ENCODE measurements around the gene PREB.
"Not testable (repeated sequence)": the region's sequence is repeated elsewhere in the genome, so short reads cannot be mapped to it uniquely, and the experiment has no call there.

- TF ChIP-seq EP300 (IDR thresholded peaks at IDR 0.05; ENCODE audit: low read depth); POLR2A (IDR thresholded peaks at IDR 0.05); CTCF (IDR thresholded peaks at IDR 0.05); POLR2AphosphoS5 (IDR thresholded peaks at IDR 0.05): not testable (repeated sequence)
Observed at GRCh38 chr2:27110603-27111352, 23.7 kb downstream of the PREB start.
